NCI-H526 (cell line): ENCODE data around the gene GALT.

ENCODE experiments used
- DNase-seq, 2 experiments: peaks; one replicate each; lab custom pipeline; 2025; lab: John Stamatoyannopoulos, UW

GALT gene

GRCh38 chr9:34646211-34647083, at the start of gene GALT:
Gene GALT, plus strand, starts transcription at chr9:34646675. Its CDS starts 30 bp downstream, at chr9:34646705.
- peak; percentile 81 to 94 for DNase-seq

- DNase-seq, result no peak
Observed at GRCh38 chr9:34599546-34599945, 46.9 kb upstream of the GALT start.

DNA sequence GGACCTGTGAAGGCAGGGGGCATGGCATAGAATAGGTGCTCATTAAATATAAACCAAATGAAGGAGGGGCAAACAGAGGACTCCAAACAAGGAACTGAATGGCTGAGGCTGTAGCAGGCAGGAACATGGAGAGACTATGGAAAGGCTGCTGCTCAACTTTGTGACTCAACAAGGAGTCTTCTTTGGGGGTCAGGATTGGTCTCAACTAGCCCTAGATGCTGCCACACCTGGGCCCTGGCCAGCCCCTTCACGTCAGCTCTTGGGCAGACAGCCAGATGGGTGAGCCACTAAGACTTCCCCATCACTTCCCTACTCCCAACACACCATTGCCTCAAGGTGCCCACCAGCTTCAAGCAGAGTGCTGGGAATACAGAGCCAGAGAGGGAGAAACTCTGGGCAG, 45.6 kb upstream of the GALT start:
- DNase-seq, result no peak

- DNase-seq, result peak; percentile 85 to 92
Observed at GRCh38 chr9:34601937-34602573, 44.4 kb upstream of the GALT start.

GRCh38 chr9:34603610-34604231, 42.8 kb upstream of the GALT start:
- peak; percentile 71 to 88 for DNase-seq

DNA sequence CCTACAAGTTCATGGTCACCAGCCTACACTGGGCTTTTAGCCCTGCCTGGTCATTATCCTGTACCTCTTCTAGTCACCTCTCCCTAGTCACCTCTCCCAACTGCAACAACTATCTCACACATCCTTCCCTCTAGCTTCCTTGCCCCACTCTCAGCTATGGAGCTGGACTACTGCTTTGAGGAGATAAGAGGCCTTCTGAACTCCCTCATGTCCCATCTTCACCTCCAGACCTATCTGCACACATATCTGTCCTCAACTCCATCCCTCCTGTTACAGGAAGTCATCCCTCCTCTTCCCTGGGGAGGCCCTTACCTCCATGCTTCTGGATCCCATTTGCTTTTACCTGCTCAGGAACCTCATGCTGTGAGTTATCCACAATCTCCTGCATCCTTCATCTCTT, 40.3 kb upstream of the GALT start:
- DNase-seq, result no peak

GRCh38 chr9:34606905-34607304, 39.6 kb upstream of the GALT start:
- no peak for DNase-seq

DNA sequence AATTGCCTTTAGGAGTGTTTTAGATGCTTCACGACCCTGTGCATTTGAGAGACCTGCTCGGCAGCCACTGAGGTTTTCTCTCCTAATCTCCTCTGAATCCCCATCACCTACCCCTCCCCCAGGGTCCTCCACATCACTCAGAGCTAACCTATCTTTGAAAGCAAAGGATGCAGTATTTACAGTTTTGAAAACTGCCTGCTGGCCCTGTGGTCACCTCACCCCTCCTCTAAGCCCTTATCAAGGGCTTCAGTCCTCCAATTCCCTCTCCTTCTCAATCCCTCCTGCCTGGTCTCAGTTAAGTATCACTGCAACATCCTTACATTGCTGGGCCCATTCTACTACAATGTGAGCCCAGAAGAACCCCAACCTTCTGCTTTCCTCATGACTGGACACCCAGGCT, 39.1 kb upstream of the GALT start:
- DNase-seq, result no peak

DNA sequence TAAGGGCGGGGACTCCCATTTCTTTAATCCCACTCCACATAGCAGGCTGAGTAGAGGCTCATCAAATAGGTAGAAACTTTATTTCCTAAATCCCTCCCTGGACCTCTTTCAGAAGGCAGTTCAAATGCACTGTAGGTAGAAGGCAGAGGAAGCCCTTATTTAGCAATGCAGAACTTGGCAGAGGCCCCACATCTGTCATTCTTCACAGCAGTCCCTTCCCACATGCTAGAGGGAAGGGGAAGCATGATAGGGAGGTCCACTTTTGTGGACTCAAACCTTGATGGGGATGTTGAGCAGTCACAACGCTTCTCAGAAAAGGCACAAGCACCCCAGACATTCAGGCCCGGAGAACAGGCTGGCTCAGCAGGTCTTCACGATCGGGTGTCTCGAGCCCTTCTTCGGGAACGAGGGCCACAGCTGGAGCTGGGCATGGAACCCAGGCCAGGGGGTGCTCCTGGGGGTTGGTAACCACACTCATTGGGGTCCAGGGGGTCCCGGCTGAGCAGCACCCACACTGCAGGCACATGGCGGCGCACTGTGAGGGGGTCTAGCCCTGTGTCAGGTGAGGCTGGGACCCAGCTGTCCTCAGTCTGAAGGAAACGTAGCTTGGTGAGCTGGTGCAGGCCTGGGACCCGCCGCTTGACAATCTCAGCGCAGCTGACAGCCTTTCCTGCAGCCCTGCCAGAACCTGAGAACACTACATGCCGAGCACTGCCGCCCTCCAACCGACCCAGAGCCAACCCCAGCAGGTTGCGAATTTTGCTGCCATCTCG, 35.9 kb upstream of the GALT start:
- DNase-seq, result no peak

DNA sequence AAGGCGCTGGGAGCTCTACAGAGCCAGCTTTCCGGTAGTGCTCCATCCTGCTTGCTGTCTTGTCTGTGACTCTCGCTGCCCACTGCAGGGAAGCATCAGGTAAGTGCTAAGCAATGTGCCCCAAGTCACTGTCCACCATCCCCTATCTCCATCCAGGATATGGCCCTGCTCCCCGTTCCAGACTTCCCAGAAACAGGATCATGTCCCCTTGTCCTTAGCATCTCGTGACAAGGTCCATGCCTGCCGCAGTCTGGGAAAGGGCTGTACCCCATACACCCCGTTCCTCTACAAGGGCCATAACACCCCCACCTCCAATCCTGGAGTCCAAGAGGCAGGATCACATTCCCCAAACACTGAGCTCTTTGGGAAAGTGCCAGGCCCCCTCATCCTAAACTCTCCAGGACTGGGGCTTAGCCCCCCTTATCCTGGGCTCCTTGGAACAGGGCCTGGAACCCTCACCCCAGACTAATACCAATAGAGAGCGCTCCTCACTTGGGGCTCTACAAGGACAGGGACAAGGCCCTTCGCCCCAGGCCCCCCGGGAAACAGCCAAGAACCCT, 35.1 kb upstream of the GALT start:
- DNase-seq, result peak in 1 of 2 experiments; percentile 37

GRCh38 chr9:34611811-34612787, 34.4 kb upstream of the GALT start, which contains the start of gene RPP25L:
Gene RPP25L, minus strand, starts transcription at chr9:34612097. Its CDS starts 801 bp downstream, at chr9:34611296.
- DNase-seq, result peak in 1 of 2 experiments; percentile 91

GRCh38 chr9:34612788-34613390, 33.6 kb upstream of the GALT start:
- DNase-seq, result peak; percentile 43 to 90

- no peak for DNase-seq
Observed at GRCh38 chr9:34615132-34615531, 31.3 kb upstream of the GALT start.

GRCh38 chr9:34620061-34620994, 26.1 kb upstream of the GALT start, which contains the start of gene DCTN3:
Gene DCTN3, minus strand, starts transcription at chr9:34620495. Its CDS starts 31 bp downstream, at chr9:34620464.
- peak; percentile 90 to 96 for DNase-seq

GRCh38 chr9:34623374-34624235, 22.9 kb upstream of the GALT start:
- DNase-seq, result no peak

DNA sequence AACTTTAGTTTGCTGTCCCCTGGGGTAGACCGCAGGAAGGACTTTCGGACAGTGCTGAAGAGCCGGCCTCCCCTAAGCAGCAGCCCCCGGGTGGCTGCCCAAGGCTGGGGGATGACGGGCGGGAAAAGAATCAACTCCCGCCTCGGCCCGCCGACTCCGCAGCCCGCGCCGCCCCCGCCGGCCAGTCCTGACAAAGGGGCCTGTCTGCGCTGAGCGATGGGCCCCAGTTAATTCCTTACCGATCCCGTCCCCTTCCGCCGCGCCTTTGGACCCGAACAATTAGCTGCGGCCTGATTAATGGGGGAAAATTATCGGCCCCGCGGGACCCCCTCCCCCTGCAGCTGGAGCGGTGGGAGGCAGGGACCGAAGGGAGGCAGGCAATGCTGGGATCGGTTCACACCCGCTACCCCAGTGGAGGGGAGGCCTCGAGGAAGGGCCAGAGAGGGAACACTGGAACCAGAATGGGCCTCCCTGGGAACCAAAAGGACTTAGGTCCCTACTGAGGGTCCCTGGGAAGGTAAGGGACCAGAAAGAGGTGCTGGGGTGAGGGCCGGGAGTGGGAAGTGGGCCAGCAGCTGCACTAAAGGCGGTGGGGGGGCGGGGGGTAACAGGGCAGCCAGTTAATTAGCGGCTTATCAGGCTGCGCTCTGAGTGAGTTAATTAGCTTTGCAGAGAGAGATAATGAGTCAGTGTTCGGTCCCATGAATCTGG, 21.8 kb upstream of the GALT start:
- no peak for DNase-seq

DNA sequence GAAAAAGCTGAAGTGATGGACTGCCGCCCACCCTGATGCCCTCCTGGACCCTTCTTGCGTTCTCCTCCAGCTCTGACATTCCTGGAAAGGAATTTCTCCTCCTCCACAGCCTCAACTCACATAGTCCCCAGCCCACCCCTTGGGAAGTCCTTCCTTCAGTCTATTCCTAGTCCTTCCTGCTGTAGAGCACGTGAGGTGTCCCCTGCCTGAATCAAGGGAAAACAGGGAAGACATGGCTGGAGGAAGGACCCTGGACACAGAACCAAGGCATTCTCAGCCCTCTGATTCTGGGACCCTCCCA, 21.3 kb upstream of the GALT start:
- no peak for DNase-seq
